Measurements from ENCODE around the gene ABTB1. TPM values are rescaled to one million over a fixed set of nuclear protein-coding genes. Genes with fewer than 3 reads are reported as not detected.

ABTB1 gene
- total RNA-seq, 3 donors from 2014 or later: 19.9 to 48.7 (median 33.7) TPM

DNA sequence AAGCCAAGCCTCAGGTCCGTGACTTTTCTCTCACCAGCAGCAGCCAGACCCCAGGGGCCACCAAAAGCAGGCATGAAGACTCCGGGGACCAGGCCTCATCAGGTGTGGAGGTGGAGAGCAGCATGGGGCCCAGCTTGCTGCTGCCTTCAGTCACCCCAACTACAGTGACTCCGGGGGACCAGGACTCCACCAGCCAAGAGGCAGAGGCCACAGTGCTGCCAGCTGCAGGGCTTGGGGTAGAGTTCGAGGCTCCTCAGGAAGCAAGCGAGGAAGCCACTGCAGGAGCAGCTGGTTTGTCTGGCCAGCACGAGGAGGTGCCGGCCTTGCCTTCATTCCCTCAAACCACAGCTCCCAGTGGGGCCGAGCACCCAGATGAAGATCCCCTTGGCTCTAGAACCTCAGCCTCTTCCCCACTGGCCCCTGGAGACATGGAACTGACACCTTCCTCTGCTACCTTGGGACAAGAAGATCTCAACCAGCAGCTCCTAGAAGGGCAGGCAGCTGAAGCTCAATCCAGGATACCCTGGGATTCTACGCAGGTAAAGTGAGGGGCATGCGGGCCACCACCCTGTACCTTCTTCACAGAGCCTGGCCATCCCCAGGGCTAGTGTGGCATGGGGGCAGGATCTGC, 12.0 kb upstream of the ABTB1 start:
- intact Hi-C loops (cut with DNase I, micrococcal nuclease): no loop called here
- TF ChIP-seq, protein P1, sequence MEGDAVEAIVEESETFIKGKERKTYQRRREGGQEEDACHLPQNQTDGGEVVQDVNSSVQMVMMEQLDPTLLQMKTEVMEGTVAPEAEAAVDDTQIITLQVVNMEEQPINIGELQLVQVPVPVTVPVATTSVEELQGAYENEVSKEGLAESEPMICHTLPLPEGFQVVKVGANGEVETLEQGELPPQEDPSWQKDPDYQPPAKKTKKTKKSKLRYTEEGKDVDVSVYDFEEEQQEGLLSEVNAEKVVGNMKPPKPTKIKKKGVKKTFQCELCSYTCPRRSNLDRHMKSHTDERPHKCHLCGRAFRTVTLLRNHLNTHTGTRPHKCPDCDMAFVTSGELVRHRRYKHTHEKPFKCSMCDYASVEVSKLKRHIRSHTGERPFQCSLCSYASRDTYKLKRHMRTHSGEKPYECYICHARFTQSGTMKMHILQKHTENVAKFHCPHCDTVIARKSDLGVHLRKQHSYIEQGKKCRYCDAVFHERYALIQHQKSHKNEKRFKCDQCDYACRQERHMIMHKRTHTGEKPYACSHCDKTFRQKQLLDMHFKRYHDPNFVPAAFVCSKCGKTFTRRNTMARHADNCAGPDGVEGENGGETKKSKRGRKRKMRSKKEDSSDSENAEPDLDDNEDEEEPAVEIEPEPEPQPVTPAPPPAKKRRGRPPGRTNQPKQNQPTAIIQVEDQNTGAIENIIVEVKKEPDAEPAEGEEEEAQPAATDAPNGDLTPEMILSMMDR (IDR thresholded peaks at IDR 0.05): no peak
- no peaks in the 10 kb centered on the region for H3K9me3 ChIP-seq
- no peaks in the 10 kb centered on the region for H3K4me1 ChIP-seq (ENCODE audit: low read depth)
- ATAC-seq (no peak), DNase-seq (no peak)
- H3K4me3 ChIP-seq: no peak overlapping the region
- H3K36me3 ChIP-seq (ENCODE audit: low read depth): no peaks in the 10 kb centered on the region

DNA sequence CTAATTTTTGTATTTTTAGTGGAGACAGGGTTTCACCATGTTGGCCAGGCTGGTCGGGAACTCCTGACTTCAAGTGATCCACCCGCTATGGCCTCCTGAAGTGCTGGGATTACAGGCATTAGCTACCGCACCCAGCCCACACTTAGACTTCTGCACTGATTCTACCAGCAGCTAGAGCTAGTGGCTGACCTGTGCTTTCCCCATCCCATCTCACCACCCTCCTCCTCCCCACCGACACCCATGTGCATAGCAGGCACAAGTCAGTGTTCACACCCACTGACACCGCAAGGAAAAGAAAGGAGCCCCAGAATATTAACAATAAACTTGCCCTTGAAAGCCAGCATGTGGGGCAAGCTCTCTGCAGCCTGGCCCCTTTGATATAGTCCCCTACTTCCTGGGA, 11.2 kb upstream of the ABTB1 start:
- Histone ChIP-seq H3K36me3 (ENCODE audit: low read depth) (no peaks in the 10 kb centered on the region), H3K4me1 (ENCODE audit: low read depth) (no peaks in the 10 kb centered on the region), H3K4me3 (no peak overlapping the region), H3K9me3 (no peaks in the 10 kb centered on the region)
- no peak for ATAC-seq
- intact Hi-C loops (cut with DNase I, micrococcal nuclease): no loop called here
- TF ChIP-seq, protein P1 (IDR thresholded peaks at IDR 0.05): no peak
- DNase-seq: no peak

- Histone ChIP-seq H3K4me3 (no peak overlapping the region), H3K9me3 (no peaks in the 10 kb centered on the region), H3K36me3 (ENCODE audit: low read depth) (no peaks in the 10 kb centered on the region), H3K4me1 (ENCODE audit: low read depth) (no peaks in the 10 kb centered on the region)
- intact Hi-C loops (cut with DNase I, micrococcal nuclease): no loop called here
- DNase-seq (no peak), ATAC-seq (no peak)
- TF ChIP-seq, protein P1 (IDR thresholded peaks at IDR 0.05): no peak
These were observed 10.7 kb upstream of the ABTB1 start for GRCh38 chr3:127662001-127662469.

GRCh38 chr3:127663151-127663550, 9.6 kb upstream of the ABTB1 start:
- ATAC-seq (no peak), DNase-seq (no peak)
- no peaks in the 10 kb centered on the region for H3K36me3 ChIP-seq (ENCODE audit: low read depth)
- TF ChIP-seq, protein P1 (IDR thresholded peaks at IDR 0.05): no peak
- H3K4me3 ChIP-seq: no peak overlapping the region
- H3K9me3 ChIP-seq: no peaks in the 10 kb centered on the region
- intact Hi-C loops (cut with DNase I, micrococcal nuclease): no loop called here
- H3K4me1 ChIP-seq (ENCODE audit: low read depth): no peaks in the 10 kb centered on the region

DNA sequence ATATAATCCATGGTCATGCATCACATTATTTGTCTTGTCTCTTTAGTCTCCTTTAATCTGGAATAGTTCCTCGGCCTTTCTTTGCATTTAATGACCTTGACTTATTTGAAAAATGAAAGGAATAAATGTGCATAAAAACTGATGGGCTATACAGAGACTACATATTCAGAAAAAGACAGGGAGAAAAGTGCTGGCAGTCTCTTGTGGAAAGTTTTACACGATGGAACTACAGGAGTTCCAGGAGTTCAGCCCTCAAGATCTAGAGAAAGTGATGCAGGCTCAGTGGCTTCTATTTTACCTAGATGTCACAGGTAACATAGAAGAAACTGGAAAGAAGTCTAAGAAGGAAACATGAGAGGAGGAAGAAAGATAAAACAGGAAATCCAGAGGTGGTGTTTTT, 7.6 kb upstream of the ABTB1 start:
- Histone ChIP-seq H3K4me1 (ENCODE audit: low read depth) (no peaks in the 10 kb centered on the region), H3K4me3 (no peak overlapping the region), H3K36me3 (ENCODE audit: low read depth) (no peaks in the 10 kb centered on the region), H3K9me3 (no peaks in the 10 kb centered on the region)
- DNase-seq (no peak), ATAC-seq (no peak)
- intact Hi-C loops (cut with DNase I, micrococcal nuclease): no loop called here
- TF ChIP-seq, protein P1 (IDR thresholded peaks at IDR 0.05): no peak

- H3K4me1 ChIP-seq (ENCODE audit: low read depth): no peaks in the 10 kb centered on the region
- H3K9me3 ChIP-seq: no peaks in the 10 kb centered on the region
- TF ChIP-seq, protein P1 (IDR thresholded peaks at IDR 0.05): no peak
- no peak for DNase-seq
- H3K4me3 ChIP-seq: no peak overlapping the region
- no peaks in the 10 kb centered on the region for H3K36me3 ChIP-seq (ENCODE audit: low read depth)
- intact Hi-C loops (cut with DNase I, micrococcal nuclease): no loop called here
- no peak for ATAC-seq
These were observed 7.2 kb upstream of the ABTB1 start for GRCh38 chr3:127665586-127665985.
